ENCODE measurements around the gene SV2A.

DNA sequence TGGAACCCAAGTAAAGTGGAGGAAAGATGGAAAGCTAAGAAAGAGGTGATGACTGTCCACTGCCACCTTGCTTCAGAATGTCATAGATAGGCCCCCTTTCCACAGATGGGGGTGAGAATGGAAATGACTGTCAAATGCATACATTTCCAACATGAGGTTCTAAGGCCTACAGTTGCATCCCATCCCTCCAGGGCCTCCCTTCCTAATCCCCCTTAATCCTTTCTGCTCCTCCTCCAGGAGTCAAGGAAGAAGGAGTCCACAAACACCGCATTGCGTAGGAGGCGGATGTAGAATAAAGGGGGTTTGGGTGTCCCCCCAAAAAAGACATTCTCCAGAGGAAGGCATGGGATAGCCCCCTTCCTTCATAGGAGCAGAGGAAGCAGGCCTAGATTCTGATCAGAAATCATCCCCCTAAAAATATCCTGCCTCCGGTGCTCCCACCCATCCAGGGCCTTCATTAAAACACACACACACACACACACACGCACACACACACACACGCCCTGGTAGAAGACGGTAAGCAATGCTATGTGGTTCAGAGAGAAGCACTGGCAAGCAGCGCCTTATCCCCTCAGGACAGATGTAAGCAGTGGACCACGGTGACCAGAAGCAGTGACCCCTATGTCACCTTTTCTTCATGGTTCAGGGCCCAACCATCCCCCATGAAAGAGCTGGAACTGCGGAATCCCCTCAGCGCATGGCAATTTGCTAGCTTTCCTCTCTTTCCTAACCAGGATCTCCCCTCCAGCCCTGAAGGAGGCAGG, 2.0 kb downstream of the SV2A start:
- TF ChIP-seq, protein P1, sequence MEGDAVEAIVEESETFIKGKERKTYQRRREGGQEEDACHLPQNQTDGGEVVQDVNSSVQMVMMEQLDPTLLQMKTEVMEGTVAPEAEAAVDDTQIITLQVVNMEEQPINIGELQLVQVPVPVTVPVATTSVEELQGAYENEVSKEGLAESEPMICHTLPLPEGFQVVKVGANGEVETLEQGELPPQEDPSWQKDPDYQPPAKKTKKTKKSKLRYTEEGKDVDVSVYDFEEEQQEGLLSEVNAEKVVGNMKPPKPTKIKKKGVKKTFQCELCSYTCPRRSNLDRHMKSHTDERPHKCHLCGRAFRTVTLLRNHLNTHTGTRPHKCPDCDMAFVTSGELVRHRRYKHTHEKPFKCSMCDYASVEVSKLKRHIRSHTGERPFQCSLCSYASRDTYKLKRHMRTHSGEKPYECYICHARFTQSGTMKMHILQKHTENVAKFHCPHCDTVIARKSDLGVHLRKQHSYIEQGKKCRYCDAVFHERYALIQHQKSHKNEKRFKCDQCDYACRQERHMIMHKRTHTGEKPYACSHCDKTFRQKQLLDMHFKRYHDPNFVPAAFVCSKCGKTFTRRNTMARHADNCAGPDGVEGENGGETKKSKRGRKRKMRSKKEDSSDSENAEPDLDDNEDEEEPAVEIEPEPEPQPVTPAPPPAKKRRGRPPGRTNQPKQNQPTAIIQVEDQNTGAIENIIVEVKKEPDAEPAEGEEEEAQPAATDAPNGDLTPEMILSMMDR (IDR thresholded peaks at IDR 0.05), result no peak
- TF ChIP-seq POLR2A (IDR thresholded peaks at IDR 0.05), result no peak
- TF ChIP-seq POLR2AphosphoS5 (IDR thresholded peaks at IDR 0.05), result no peak

Data from prostate gland (tissue), 2 donors.